Epithelial cell of alveolus of lung (primary cell): ENCODE results near the gene KLHL40. TPM values are rescaled to one million over a fixed set of nuclear protein-coding genes. Genes with fewer than 3 reads are reported as not detected.

Source experiments
- total RNA-seq: library from RNA; depleted of rRNA; stranded (reverse); fragments of >200 nt; gene quantifications from 2 replicates; pipeline ENCODE4 v1.2.1, GENCODE V29; 2015

The KLHL40 gene
- total RNA-seq: not detected in 2 replicates

GRCh38 chr3:42685363-42685881 lies at the start of gene KLHL40:
KLHL40 (plus strand) TSS chr3:42685537; CDS start chr3:42685619, 82 bp downstream.

GRCh38 chr3:42653560-42654330 lies 31.6 kb upstream of the KLHL40 start, which contains the start of gene ZBTB47:
ZBTB47 (plus strand) TSS chr3:42653697; CDS start chr3:42658356, 4,659 bp downstream.

GRCh38 chr3:42702066-42702951 lies 17.0 kb downstream of the KLHL40 start, which contains the start of gene HHATL:
HHATL (minus strand) TSS chr3:42702798; CDS start chr3:42700826, 1,972 bp downstream.

Other genes starting within 250 kb of the KLHL40 start
- 0.13 and 1.2 TPM in 2 replicates for gene VIPR1, start 182.9 kb upstream of the KLHL40 start, total RNA-seq
- gene SEC22C, start 103.6 kb upstream of the KLHL40 start, total RNA-seq: 54.9 and 63.0 TPM in 2 replicates
- gene SS18L2, start 94.7 kb upstream of the KLHL40 start, total RNA-seq: 21.4 and 24.0 TPM in 2 replicates
- 7.8 and 34.3 TPM in 2 replicates for gene NKTR, start 84.9 kb upstream of the KLHL40 start, total RNA-seq
- gene ZBTB47, start 31.8 kb upstream of the KLHL40 start, total RNA-seq: 9.3 and 10.2 TPM in 2 replicates
- not detected in 2 replicates for gene HHATL, start 17.3 kb downstream of the KLHL40 start, total RNA-seq
- gene CCDC13, start 87.7 kb downstream of the KLHL40 start, total RNA-seq: 1.8 and 2.2 TPM in 2 replicates
- gene HIGD1A, start 119.0 kb downstream of the KLHL40 start, total RNA-seq: 78.2 and 161 TPM in 2 replicates
- 0.91 and 1.1 TPM in 2 replicates for gene ACKR2, start 123.9 kb downstream of the KLHL40 start, total RNA-seq
- gene CYP8B1, start 190.3 kb downstream of the KLHL40 start, total RNA-seq: not detected in 2 replicates
- gene ZNF662, start 220.6 kb downstream of the KLHL40 start, total RNA-seq: 1.3 and 3.0 TPM in 2 replicates